Chondrocyte (in vitro differentiated cells): ENCODE measurements around the gene MORC2. TPM values are rescaled to one million over a fixed set of nuclear protein-coding genes. Genes with fewer than 3 reads are reported as not detected.

ENCODE experiments used
- DNase-seq: peaks from one replicate; pipeline ENCODE4 v3.0.0; 2021; ENCODE audit warnings: mixed read lengths, low spot score
- H3K27ac Mint-ChIP-seq: one replicate; pipeline ENCODE4 v1.8.0; 2021; ENCODE audit warnings: mild to moderate bottlenecking, moderate library complexity, mixed read lengths; ENCODE audit not compliant: unreplicated experiment
- H3K27me3 Mint-ChIP-seq: 2 replicates; pipeline ENCODE4 v1.8.0; 2021; ENCODE audit warnings: low read depth, mixed read lengths
- H3K36me3 Mint-ChIP-seq: 2 replicates; pipeline ENCODE4 v1.8.0; 2021; ENCODE audit warnings: low read depth, mixed read lengths
- H3K4me1 Mint-ChIP-seq: 2 replicates; pipeline ENCODE4 v1.8.0; 2021; ENCODE audit warnings: low read depth, mild to moderate bottlenecking, mixed read lengths
- H3K4me3 Mint-ChIP-seq: one replicate; pipeline ENCODE4 v1.8.0; 2021; ENCODE audit warnings: mild to moderate bottlenecking, moderate library complexity, mixed read lengths; ENCODE audit not compliant: unreplicated experiment
- H3K9me3 Mint-ChIP-seq: 2 replicates; pipeline ENCODE4 v1.8.0; 2021; ENCODE audit warnings: low read depth, mixed read lengths
- CTCF ChIP-seq: fragments of 200-600 bp; sonication (generic); IDR thresholded peaks from 2 replicates; pipeline ENCODE4 v1.5.0; 2021; ENCODE audit warnings: antibody characterized with exemption, mild to moderate bottlenecking, moderate library complexity
- long read RNA-seq: library from polyadenylated mRNA; stranded (forward); transcript quantifications from one replicate; pipeline ENCODE4 v2.0.0, GENCODE V29; 2021
- total RNA-seq: library from RNA; stranded (reverse); gene quantifications from 3 replicates; pipeline ENCODE4 v1.2.1, GENCODE V29; 2021

Gene MORC2
- total RNA-seq, result 29.3 to 31.6 TPM (median 29.6 TPM) in 3 replicates
- long read RNA-seq, full-length matches to known transcripts, result 50 of 73 reads
- long read RNA-seq, partial matches to known transcripts, result 3 of 73 reads
- long read RNA-seq, other reads (novel, unspliced or antisense), result 20 of 73 reads

GRCh38 chr22:30968015-30968923, at the start of gene MORC2:
TSS of gene MORC2 (minus strand) at chr22:30968774. CDS start at chr22:30967889, 885 bp downstream.
- H3K9me3 Mint-ChIP-seq, result peaks cover 27% of the 10 kb centered on the region
- H3K4me3 Mint-ChIP-seq, result peak within 1 kb of the TSS; percentile 92
- H3K27ac Mint-ChIP-seq, result peak within 1 kb of the TSS; percentile 99
- H3K4me1 Mint-ChIP-seq, result peaks cover 69% of the 10 kb centered on the region
- DNase-seq, result no peak
- H3K27me3 Mint-ChIP-seq, result no peaks in the 10 kb centered on the region
- H3K36me3 Mint-ChIP-seq, result peaks cover 30% of the 10 kb centered on the region
- TF ChIP-seq CTCF, result no peak

- Mint-ChIP-seq H3K36me3 (peaks cover 3% of the 10 kb centered on the region), H3K4me1 (no peaks in the 10 kb centered on the region), H3K9me3 (peaks cover 14% of the 10 kb centered on the region), H3K4me3 (no peak overlapping the region), H3K27ac (no peak overlapping the region), H3K27me3 (peaks cover 2% of the 10 kb centered on the region)
- DNase-seq, result no peak
- no peak for TF ChIP-seq CTCF
These were observed 37.0 kb upstream of the MORC2 start for GRCh38 chr22:31005535-31005934.

- DNase-seq, result no peak
- Mint-ChIP-seq H3K27ac (no peak overlapping the region), H3K4me1 (no peaks in the 10 kb centered on the region), H3K27me3 (peaks cover 2% of the 10 kb centered on the region), H3K36me3 (peaks cover 3% of the 10 kb centered on the region), H3K4me3 (no peak overlapping the region), H3K9me3 (peaks cover 10% of the 10 kb centered on the region)
- no peak for TF ChIP-seq CTCF
These were observed 32.7 kb upstream of the MORC2 start for GRCh38 chr22:31001124-31001770.

- Mint-ChIP-seq H3K27ac (no peak overlapping the region), H3K9me3 (peaks cover 5% of the 10 kb centered on the region), H3K4me1 (no peaks in the 10 kb centered on the region), H3K4me3 (no peak overlapping the region), H3K36me3 (no peaks in the 10 kb centered on the region), H3K27me3 (peaks cover 2% of the 10 kb centered on the region)
- DNase-seq, result no peak
- TF ChIP-seq CTCF, result no peak
These were observed 29.8 kb upstream of the MORC2 start for GRCh38 chr22:30998329-30998728.

- no peak overlapping the region for H3K27ac Mint-ChIP-seq
- DNase-seq, result no peak
- H3K4me1 Mint-ChIP-seq, result no peaks in the 10 kb centered on the region
These were observed 27.9 kb upstream of the MORC2 start for GRCh38 chr22:30996462-30996861.

More at GRCh38 chr22:30996462-30996861, 27.9 kb upstream of the MORC2 start:
- no peak for TF ChIP-seq CTCF
- Mint-ChIP-seq H3K4me3 (no peak overlapping the region), H3K36me3 (peaks cover 2% of the 10 kb centered on the region), H3K9me3 (peaks cover 9% of the 10 kb centered on the region), H3K27me3 (no peaks in the 10 kb centered on the region)
